SK-N-SH treated with all-trans-retinoic acid at 6 μM for 48 hours (cell line): ENCODE results near the gene REC114.

Experiments
- ATAC-seq: fragments of 200-7000 bp; cut with Tn5 transposase; 3 replicates; pipeline ENCODE4 v1.9.1; 2020; ENCODE audit warnings: mild to moderate bottlenecking, moderate library complexity
- ARNTL ChIP-seq: fragments of 450-650 bp; formaldehyde crosslinking; IDR thresholded peaks from 2 replicates; pipeline ENCODE4 v1.5.0; 2020; ENCODE audit warnings: low read depth, mild to moderate bottlenecking, moderate library complexity, borderline replicate concordance
- CSDC2 ChIP-seq: fragments of 250-450 bp; sonication (Bioruptor Pico); IDR thresholded peaks from 2 replicates; pipeline ENCODE4 v1.5.0; 2020; ENCODE audit warnings: mild to moderate bottlenecking, moderate library complexity
- ISL1 ChIP-seq: fragments of 250-450 bp; sonication (Bioruptor Pico); IDR thresholded peaks from 2 replicates; pipeline ENCODE4 v2.1.2; 2022; ENCODE audit warnings: mild to moderate bottlenecking, moderate library complexity
- OSR1 ChIP-seq: fragments of 250-450 bp; sonication (Bioruptor Pico); IDR thresholded peaks from 2 replicates; pipeline ENCODE4 v1.8.0; 2022; ENCODE audit warnings: moderate library complexity, mild to moderate bottlenecking, inconsistent platforms
- PPARA ChIP-seq: fragments of 250-450 bp; sonication (Bioruptor Pico); IDR thresholded peaks from 2 replicates; pipeline ENCODE4 v1.5.0; 2020; ENCODE audit warnings: mild to moderate bottlenecking, borderline replicate concordance
- SNAI2 ChIP-seq: fragments of 250-450 bp; sonication (Bioruptor Pico); IDR thresholded peaks from 2 replicates; pipeline ENCODE4 v1.5.0; 2020; ENCODE audit warnings: mild to moderate bottlenecking, moderate library complexity
- TCF4 ChIP-seq: fragments of 250-450 bp; sonication (Bioruptor Pico); IDR thresholded peaks from 2 replicates; pipeline ENCODE4 v1.8.0; 2021; ENCODE audit warnings: mild to moderate bottlenecking, moderate library complexity, borderline replicate concordance
- TOX ChIP-seq: fragments of 250-450 bp; sonication (Bioruptor Pico); IDR thresholded peaks from 2 replicates; pipeline ENCODE4 v1.8.0; 2021; ENCODE audit warnings: mild to moderate bottlenecking, moderate library complexity, borderline replicate concordance
- ZC3H10 ChIP-seq: fragments of 250-450 bp; sonication (Bioruptor Pico); IDR thresholded peaks from 2 replicates; pipeline ENCODE4 v1.5.1; 2021; ENCODE audit warnings: mild to moderate bottlenecking, moderate library complexity
- ZFP3 ChIP-seq: fragments of 250-450 bp; sonication (Bioruptor Pico); IDR thresholded peaks from 2 replicates; pipeline ENCODE4 v1.5.0; 2020; ENCODE audit warnings: mild to moderate bottlenecking, moderate library complexity
- ZFP30 ChIP-seq: fragments of 450-650 bp; formaldehyde crosslinking; IDR thresholded peaks from 2 replicates; pipeline ENCODE4 v1.5.0; 2022; ENCODE audit warnings: mild to moderate bottlenecking, moderate library complexity
- ZNF565 ChIP-seq: fragments of 450-650 bp; formaldehyde crosslinking; conservative IDR thresholded peaks from 2 replicates; pipeline ENCODE4 v1.5.0; 2020; ENCODE audit warnings: low read depth, mild to moderate bottlenecking, moderate library complexity
- ZNF70 ChIP-seq: fragments of 450-650 bp; formaldehyde crosslinking; IDR thresholded peaks from 2 replicates; pipeline ENCODE4 v1.5.0; 2020; ENCODE audit warnings: mild to moderate bottlenecking, moderate library complexity
- ZNF8 ChIP-seq: fragments of 450-650 bp; formaldehyde crosslinking; IDR thresholded peaks from 2 replicates; pipeline ENCODE4 v1.5.0; 2020; ENCODE audit warnings: mild to moderate bottlenecking, moderate library complexity
- TF ChIP-seq, protein P1 (sequence below): fragments of 250-450 bp; sonication (Bioruptor Pico); IDR thresholded peaks from 2 replicates; pipeline ENCODE4 v1.5.1; 2021; ENCODE audit warnings: mild to moderate bottlenecking, moderate library complexity
- TF ChIP-seq, protein P2 (sequence below): fragments of 250-450 bp; sonication (Bioruptor Pico); IDR thresholded peaks from 2 replicates; pipeline ENCODE4 v1.8.0; 2021; ENCODE audit warnings: low read depth, mild to moderate bottlenecking, moderate library complexity, borderline replicate concordance
- TF ChIP-seq, protein P3 (sequence below): fragments of 250-450 bp; sonication (Bioruptor Pico); IDR thresholded peaks from 2 replicates; pipeline ENCODE4 v1.5.1; 2020; ENCODE audit warnings: low read depth, mild to moderate bottlenecking, moderate library complexity
- TF ChIP-seq, protein P4 (sequence below): fragments of 250-450 bp; sonication (Bioruptor Pico); IDR thresholded peaks from 2 replicates; pipeline ENCODE4 v1.8.0; 2020; ENCODE audit warnings: mild to moderate bottlenecking, moderate library complexity, borderline replicate concordance

Gene REC114

DNA sequence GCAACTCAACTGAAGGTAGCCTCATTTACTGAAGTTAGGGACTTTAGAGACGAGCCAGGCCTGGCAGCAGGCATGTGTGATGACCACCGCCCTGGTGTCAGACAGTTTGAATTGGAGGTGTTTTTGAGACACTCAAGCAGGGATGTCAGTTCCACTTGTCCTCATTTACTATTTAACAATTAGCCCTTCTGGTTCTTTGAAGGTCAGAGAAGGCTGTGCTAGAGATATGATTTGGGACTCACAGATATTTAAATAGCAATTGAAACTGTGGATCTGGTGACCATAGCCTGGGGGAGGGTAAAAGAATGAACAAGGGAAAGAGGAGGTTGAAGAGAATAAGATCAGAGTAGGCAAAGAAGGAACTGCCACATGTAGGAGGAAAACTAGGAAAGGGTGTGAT, 74.6 kb downstream of the REC114 start (continued):
- TF ChIP-seq, protein P1, sequence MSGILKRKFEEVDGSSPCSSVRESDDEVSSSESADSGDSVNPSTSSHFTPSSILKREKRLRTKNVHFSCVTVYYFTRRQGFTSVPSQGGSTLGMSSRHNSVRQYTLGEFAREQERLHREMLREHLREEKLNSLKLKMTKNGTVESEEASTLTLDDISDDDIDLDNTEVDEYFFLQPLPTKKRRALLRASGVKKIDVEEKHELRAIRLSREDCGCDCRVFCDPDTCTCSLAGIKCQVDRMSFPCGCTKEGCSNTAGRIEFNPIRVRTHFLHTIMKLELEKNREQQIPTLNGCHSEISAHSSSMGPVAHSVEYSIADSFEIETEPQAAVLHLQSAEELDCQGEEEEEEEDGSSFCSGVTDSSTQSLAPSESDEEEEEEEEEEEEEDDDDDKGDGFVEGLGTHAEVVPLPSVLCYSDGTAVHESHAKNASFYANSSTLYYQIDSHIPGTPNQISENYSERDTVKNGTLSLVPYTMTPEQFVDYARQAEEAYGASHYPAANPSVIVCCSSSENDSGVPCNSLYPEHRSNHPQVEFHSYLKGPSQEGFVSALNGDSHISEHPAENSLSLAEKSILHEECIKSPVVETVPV (CRISPR knock-in tag) = no peak

DNA sequence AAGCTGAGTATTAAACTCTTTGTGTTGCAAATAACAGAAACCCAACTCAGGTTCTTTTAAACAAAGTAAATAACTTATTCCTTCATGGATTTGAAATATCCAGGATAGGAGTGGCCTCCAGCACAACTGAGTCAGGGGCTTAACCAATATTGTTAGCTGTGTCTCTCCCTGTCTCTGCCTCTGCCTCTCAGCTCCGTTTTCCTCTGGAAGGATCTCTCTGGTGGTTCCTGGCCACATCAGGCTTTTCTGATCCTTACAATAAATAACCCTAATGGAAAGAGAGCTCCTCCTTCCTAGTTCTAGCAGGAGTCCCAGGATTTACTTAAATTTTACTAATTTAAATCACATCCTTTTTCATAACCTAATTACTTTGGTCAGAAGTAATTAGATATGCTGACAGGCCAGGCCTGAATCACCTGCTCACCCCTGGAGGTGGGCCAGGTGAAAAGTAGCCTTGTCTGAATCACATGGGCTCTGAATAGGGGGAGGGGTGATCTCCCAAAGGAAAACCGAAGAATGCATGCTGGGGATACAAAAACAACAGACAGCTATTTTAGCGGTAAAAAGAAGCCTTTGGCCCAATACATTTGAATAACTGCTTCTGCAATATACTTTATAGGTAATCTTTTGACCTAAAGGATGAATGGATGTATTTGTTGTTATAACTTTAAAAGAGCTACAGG, 75.4 kb downstream of the REC114 start:
- ATAC-seq = no peak
- TF ChIP-seq TCF4 (CRISPR knock-in tag) = no peak
- TF ChIP-seq ISL1 (CRISPR knock-in tag) = no peak
- TF ChIP-seq CSDC2 (CRISPR knock-in tag) = no peak
- TF ChIP-seq ZFP3 = no peak
- no peak for TF ChIP-seq SNAI2 (CRISPR knock-in tag)

DNA sequence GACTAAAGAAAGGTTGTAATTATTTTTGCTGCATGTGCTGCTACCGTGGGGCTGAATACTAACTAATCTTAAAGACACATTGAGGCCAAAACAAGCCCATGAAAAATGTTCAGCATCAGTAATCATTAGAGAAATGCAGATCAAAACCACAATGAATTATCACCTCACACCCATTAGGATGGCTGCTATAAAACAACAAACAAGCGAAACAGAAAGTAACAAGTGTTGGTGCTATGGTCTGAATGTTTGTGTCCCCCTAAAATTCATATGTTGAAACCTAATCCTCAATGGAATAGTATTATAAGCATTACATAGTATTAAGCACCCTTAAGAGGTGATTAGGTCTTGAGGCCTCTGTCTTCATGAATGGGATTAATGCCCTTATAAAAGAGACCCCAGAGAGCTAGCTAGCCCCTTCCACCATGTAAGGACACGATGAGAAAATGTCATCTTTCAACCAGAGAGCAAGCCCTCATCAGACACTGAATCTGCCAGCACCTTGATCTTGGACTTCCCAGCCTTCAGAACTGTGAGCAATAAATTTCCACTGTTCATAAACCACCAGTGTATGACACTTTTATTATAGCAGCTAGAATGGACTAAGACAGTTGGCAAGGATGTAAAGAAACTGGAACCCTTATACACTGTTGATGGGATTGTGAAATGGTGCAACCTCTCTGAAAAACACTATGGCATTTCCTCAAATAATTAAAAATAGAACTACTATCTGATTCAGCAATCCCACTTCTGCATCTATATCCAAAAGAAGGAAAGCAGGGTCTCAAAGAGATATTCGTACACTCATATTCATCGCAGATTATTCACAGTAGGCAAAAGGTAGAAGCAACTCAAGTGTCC, 76.1 kb downstream of the REC114 start:
- ATAC-seq = no peak
- no peak for TF ChIP-seq ARNTL (CRISPR knock-in tag)
- no peak for TF ChIP-seq ISL1 (CRISPR knock-in tag)
- no peak for TF ChIP-seq TCF4 (CRISPR knock-in tag)

DNA sequence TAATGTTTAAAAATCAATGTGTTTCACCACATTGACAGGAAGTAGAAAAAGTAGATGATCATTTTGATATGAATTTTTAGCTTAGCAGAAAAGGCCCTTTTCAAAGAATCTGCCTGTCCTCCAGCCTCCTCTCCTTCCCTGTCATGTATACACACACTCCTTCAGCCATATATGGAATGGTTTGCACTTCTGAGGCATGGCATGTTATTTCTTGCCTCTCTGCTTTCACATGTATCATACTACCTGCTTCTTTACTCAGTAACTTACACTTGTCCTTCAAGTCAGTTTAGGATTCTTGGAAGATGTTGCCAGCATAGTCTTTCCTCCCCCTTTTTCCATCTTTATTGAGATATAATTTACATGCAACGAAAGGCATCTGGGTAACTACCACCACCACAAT, 79.0 kb downstream of the REC114 start:
- no peak for ATAC-seq
- TF ChIP-seq PPARA (CRISPR knock-in tag) = no peak
- no peak for TF ChIP-seq ZC3H10
- TF ChIP-seq ZFP3 = no peak
- no peak for TF ChIP-seq SNAI2 (CRISPR knock-in tag)
- TF ChIP-seq ZFP30 (CRISPR knock-in tag) = no peak
- TF ChIP-seq ZNF70 = no peak
- TF ChIP-seq, protein P2, sequence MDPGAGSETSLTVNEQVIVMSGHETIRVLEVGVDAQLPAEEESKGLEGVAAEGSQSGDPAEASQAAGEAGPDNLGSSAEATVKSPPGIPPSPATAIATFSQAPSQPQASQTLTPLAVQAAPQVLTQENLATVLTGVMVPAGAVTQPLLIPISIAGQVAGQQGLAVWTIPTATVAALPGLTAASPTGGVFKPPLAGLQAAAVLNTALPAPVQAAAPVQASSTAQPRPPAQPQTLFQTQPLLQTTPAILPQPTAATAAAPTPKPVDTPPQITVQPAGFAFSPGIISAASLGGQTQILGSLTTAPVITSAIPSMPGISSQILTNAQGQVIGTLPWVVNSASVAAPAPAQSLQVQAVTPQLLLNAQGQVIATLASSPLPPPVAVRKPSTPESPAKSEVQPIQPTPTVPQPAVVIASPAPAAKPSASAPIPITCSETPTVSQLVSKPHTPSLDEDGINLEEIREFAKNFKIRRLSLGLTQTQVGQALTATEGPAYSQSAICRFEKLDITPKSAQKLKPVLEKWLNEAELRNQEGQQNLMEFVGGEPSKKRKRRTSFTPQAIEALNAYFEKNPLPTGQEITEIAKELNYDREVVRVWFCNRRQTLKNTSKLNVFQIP (CRISPR knock-in tag) = no peak
- TF ChIP-seq, all 23 proteins: peak for 0

DNA sequence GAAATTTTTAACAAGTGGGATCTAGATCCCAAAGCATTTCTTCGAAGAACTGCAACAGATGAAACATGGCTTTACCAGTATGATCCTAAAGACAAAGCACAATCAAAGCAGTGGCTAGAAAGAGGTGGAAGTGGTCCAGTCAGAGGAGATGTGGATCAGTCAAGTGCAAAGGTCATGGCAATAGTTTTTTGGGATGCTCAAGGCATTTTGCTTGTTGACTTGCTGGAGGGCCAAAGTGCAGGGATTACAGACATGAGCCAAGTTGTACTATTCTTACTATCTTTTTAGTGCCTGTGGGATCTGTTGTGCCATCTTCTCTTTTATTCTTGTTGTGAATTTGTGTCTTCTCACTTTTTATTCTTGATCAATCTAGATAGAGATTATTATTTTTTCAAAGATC, 82.0 kb downstream of the REC114 start:
- TF ChIP-seq, protein P2 (CRISPR knock-in tag) = no peak
- TF ChIP-seq OSR1 (no peak), ZNF8 (CRISPR knock-in tag) (no peak), ZNF565 (CRISPR knock-in tag) (no peak), ZFP30 (CRISPR knock-in tag) (no peak)
- no peak for ATAC-seq

DNA sequence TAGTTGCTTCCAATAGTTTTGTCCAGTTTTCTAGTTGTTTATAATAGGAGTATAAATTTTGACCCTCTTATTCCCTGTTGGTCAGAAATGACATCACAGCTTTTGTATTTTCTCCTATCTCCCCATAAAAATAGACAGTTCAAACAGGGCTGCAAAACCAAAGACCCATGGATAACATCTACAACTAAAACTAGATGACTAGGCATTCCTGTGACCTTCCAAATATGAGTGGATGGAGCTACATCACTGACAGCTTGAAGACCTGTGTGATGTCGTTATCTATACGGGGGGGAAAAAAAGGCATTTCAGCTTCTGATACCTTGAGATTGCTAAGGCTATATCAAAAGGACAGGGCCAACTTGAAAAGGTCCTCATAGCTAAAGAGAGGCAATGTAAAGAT, 84.6 kb downstream of the REC114 start:
- no peak for ATAC-seq
- TF ChIP-seq ZNF565 (CRISPR knock-in tag) (no peak), TOX (no peak), TCF4 (CRISPR knock-in tag) (no peak)
- TF ChIP-seq, protein P3, sequence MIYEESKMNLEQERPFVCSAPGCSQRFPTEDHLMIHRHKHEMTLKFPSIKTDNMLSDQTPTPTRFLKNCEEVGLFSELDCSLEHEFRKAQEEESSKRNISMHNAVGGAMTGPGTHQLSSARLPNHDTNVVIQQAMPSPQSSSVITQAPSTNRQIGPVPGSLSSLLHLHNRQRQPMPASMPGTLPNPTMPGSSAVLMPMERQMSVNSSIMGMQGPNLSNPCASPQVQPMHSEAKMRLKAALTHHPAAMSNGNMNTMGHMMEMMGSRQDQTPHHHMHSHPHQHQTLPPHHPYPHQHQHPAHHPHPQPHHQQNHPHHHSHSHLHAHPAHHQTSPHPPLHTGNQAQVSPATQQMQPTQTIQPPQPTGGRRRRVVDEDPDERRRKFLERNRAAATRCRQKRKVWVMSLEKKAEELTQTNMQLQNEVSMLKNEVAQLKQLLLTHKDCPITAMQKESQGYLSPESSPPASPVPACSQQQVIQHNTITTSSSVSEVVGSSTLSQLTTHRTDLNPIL (CRISPR knock-in tag) = no peak
- TF ChIP-seq, protein P1 (CRISPR knock-in tag) = no peak
- TF ChIP-seq, protein P4, sequence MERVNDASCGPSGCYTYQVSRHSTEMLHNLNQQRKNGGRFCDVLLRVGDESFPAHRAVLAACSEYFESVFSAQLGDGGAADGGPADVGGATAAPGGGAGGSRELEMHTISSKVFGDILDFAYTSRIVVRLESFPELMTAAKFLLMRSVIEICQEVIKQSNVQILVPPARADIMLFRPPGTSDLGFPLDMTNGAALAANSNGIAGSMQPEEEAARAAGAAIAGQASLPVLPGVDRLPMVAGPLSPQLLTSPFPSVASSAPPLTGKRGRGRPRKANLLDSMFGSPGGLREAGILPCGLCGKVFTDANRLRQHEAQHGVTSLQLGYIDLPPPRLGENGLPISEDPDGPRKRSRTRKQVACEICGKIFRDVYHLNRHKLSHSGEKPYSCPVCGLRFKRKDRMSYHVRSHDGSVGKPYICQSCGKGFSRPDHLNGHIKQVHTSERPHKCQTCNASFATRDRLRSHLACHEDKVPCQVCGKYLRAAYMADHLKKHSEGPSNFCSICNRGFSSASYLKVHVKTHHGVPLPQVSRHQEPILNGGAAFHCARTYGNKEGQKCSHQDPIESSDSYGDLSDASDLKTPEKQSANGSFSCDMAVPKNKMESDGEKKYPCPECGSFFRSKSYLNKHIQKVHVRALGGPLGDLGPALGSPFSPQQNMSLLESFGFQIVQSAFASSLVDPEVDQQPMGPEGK (CRISPR knock-in tag) = no peak
